Adipocyte (in vitro differentiated cells): ENCODE measurements around the gene CYP2A13.
A peak's percentile ranks its signal among the peaks of the same experiment; 100 is the strongest.
"Not testable (repeated sequence)": the region's sequence is repeated elsewhere in the genome, so short reads cannot be mapped to it uniquely, and the experiment has no call there.

Experiments used
- DNase-seq: peaks from one replicate; pipeline ENCODE4 v3.0.0-alpha.2; 2015; ENCODE audit warnings: low read depth
- H3K27me3 ChIP-seq: replicated peaks from 2 replicates; pipeline ENCODE4 v1.7.0; 2013; ENCODE audit warnings: mild to moderate bottlenecking, low read length, moderate library complexity; ENCODE audit not compliant: control insufficient read depth, insufficient read depth
- H3K36me3 ChIP-seq: 2 replicates; pipeline ENCODE4 v1.7.0; 2013; ENCODE audit warnings: low read length, mild to moderate bottlenecking, moderate library complexity; ENCODE audit not compliant: control insufficient read depth, insufficient read depth, severe bottlenecking
- H3K4me1 ChIP-seq: 2 replicates; pipeline ENCODE4 v1.7.0; 2013; ENCODE audit warnings: mild to moderate bottlenecking, low read length, moderate library complexity; ENCODE audit not compliant: control insufficient read depth, insufficient read depth
- H3K4me3 ChIP-seq: 2 replicates; pipeline ENCODE4 v1.7.0; 2013; ENCODE audit warnings: mild to moderate bottlenecking, low read length, moderate library complexity
- H3K9ac ChIP-seq: 2 replicates; pipeline ENCODE4 v1.7.0; 2013; ENCODE audit warnings: mild to moderate bottlenecking, low read length, moderate library complexity
- H3K9me3 ChIP-seq: 2 replicates; pipeline ENCODE4 v1.7.0; 2013; ENCODE audit warnings: mild to moderate bottlenecking, low read length, moderate library complexity; ENCODE audit not compliant: control insufficient read depth

Gene CYP2A13, protein sequence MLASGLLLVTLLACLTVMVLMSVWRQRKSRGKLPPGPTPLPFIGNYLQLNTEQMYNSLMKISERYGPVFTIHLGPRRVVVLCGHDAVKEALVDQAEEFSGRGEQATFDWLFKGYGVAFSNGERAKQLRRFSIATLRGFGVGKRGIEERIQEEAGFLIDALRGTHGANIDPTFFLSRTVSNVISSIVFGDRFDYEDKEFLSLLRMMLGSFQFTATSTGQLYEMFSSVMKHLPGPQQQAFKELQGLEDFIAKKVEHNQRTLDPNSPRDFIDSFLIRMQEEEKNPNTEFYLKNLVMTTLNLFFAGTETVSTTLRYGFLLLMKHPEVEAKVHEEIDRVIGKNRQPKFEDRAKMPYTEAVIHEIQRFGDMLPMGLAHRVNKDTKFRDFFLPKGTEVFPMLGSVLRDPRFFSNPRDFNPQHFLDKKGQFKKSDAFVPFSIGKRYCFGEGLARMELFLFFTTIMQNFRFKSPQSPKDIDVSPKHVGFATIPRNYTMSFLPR

DNA sequence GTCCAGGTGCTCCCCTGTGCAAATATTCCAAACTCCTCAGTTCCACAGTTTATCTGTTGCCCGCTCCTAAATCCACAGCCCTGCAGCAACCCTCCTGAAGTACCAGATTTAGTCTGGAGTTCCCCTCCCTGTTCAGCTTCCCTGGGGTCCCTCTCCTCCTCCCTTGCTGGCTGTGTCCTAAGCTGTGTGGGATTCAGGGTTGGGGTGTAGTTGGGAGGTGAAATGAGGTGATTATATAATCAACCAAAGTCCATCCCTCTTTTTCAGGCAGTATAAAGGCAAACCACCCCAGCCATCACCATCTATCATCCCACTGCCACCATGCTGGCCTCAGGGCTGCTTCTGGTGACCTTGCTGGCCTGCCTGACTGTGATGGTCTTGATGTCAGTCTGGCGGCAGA, at the start of gene CYP2A13:
TSS of gene CYP2A13 (plus strand) at position 301 of the 400 bp plus-strand sequence. CDS start at position 322, 21 bp downstream.
- Histone ChIP-seq H3K4me3 (no peak within 1 kb of the TSS), H3K27me3 (peaks cover 18% of the 10 kb centered on the region), H3K9me3 (no peaks in the 10 kb centered on the region), H3K9ac (no peak within 1 kb of the TSS), H3K4me1 (no peaks in the 10 kb centered on the region), H3K36me3 (no peaks in the 10 kb centered on the region)
- DNase-seq = no peak

DNA sequence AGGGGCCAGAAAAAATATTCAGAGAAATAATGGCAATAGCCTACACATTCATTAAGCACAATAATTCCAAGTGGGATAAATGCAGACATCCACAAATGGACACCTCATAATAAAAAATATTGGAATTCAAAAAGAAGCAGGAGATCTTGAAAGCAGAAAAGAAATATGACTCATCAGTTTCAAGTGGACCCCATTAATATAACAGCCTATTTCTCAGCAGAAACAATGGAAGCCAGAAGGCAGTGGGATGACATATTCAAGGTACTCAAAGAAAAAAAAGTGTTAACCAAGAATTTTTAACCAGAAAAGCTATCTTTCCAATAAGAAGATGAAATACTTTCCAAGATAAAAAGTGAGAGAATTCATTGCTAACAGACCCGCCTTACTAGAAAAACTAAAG, 48.4 kb upstream of the CYP2A13 start:
- H3K9me3 ChIP-seq = peaks cover 8% of the 10 kb centered on the region
- H3K9ac ChIP-seq = no peak overlapping the region
- no peaks in the 10 kb centered on the region for H3K27me3 ChIP-seq
- no peak overlapping the region for H3K4me3 ChIP-seq
- no peaks in the 10 kb centered on the region for H3K36me3 ChIP-seq
- no peaks in the 10 kb centered on the region for H3K4me1 ChIP-seq
- no peak for DNase-seq

DNA sequence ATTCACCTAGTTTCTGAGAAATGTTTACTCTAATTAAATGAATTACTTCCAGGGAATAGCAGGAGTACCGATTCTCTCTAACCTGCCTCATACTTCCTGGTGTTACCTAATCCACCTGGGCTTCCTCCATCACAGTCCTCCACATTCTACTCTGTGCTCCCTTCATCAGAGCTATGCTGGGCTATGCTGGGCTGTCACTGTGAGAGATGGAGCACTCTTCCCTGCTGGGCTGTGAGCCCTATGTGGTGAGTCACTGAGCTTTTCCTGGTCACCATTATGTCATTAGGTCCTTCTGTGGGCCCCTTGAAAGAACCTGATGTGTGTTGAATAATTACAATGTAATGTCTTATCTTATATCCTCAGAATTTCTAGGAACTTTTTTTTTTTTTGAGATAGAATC, 43.2 kb upstream of the CYP2A13 start:
- not testable (repeated sequence) for DNase-seq, H3K4me1 ChIP-seq, H3K36me3 ChIP-seq

DNA sequence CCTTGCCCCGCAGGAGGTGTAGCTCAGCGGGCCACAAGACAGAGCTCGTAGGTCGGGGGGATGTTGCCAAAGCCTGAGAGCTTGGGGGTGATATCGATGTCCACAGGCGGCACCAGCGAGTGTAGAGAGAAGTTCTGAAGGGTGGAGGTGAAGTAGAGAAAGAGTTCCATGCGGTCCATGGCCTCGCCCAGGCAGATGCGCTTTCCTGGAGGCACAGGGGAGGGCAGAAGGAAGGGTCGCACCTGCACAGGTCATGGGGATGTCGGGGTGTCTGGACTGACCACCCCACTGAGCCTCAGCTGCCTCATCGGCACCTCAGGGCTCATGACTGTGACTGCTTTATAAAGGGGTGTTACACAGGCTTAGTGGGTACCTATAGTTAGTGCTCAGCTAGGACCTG, 37.8 kb upstream of the CYP2A13 start:
- H3K9me3 ChIP-seq = no peaks in the 10 kb centered on the region
- peaks cover 3% of the 10 kb centered on the region for H3K27me3 ChIP-seq
- no peaks in the 10 kb centered on the region for H3K36me3 ChIP-seq
- DNase-seq = no peak
- H3K4me3 ChIP-seq = no peak overlapping the region
- no peaks in the 10 kb centered on the region for H3K4me1 ChIP-seq
- H3K9ac ChIP-seq = no peak overlapping the region

More for the DNA sequence above, 43.2 kb upstream of the CYP2A13 start:
- H3K9me3 ChIP-seq, H3K27me3 ChIP-seq, H3K4me3 ChIP-seq, H3K9ac ChIP-seq: not testable (repeated sequence)

DNA sequence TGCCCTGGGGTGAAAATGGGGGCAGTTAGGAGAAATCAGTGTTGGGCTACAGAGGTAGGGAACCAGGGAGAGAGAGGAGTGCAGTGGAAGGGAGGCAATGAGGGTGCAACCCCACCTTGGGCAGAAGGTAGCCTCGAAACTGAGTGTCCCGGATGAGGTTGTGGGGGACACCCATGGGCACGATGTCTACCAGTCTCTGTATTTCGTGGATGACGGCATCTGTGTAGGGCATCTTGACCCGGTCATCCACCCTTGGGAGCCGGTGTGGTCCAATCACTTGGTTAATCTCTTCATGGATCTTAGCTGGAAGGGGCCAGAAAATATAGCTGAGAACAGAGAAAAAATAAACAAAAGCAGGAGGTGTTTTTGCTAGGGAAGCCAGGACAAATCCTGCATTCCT, 36.1 kb upstream of the CYP2A13 start:
- H3K9ac ChIP-seq, H3K4me1 ChIP-seq, H3K27me3 ChIP-seq, H3K36me3 ChIP-seq, DNase-seq, H3K4me3 ChIP-seq, H3K9me3 ChIP-seq: not testable (repeated sequence)

DNA sequence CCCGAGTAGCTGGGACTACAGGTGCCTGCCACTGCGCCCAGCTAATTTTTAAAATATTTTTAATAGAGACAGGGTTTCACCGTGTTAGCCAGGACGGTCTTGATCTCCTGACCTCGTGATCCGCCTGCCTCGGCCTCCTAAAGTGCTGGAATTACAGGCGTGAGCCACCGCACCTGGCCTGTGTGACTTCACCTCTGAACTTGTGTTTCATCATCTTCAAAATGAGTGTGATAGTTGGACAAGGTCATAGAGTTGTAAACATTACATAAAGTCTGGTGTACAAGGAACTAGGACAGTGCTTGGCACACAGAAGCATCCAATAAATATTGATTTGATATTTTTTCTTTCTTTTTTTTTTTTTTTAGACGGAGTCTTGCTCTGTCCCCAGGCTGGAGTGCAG, 34.9 kb upstream of the CYP2A13 start:
- H3K36me3 ChIP-seq, DNase-seq, H3K4me3 ChIP-seq: not testable (repeated sequence)

DNA sequence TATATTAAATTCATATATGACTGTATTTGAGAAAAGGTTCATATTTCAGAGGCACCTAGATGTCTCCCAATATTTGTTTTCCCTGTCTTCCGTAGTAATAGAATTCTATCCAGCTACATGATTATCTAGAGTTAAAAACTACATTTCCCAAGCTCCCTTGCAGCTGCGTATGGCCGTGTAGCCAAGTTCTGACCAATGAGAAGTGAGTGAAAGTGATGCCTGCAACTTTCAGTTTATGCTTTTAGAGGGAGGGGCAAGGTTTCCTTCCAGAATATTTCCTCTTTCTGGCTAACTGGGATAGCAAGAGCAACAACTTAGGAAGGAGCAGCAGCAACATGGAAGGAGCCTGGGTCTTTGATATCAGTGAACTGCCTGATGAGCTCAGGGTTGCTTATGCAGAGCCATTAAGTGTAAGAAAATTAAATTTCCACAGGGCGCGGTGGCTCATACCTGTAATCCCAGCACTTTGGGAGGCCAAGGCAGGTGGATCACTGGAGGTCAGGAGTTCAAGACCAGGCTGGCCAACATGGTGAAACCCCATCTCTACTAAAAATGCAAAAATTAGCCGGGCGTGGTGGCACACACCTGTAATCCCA, 23.2 kb upstream of the CYP2A13 start:
- no peaks in the 10 kb centered on the region for H3K4me1 ChIP-seq
- no peaks in the 10 kb centered on the region for H3K36me3 ChIP-seq
- H3K27me3 ChIP-seq = peaks cover 16% of the 10 kb centered on the region
- H3K9ac ChIP-seq = no peak overlapping the region
- peak; percentile 5 for DNase-seq
- no peak overlapping the region for H3K4me3 ChIP-seq
- H3K9me3 ChIP-seq = no peaks in the 10 kb centered on the region

More for the DNA sequence above, 34.9 kb upstream of the CYP2A13 start:
- not testable (repeated sequence) for H3K27me3 ChIP-seq, H3K9ac ChIP-seq, H3K9me3 ChIP-seq, H3K4me1 ChIP-seq

DNA sequence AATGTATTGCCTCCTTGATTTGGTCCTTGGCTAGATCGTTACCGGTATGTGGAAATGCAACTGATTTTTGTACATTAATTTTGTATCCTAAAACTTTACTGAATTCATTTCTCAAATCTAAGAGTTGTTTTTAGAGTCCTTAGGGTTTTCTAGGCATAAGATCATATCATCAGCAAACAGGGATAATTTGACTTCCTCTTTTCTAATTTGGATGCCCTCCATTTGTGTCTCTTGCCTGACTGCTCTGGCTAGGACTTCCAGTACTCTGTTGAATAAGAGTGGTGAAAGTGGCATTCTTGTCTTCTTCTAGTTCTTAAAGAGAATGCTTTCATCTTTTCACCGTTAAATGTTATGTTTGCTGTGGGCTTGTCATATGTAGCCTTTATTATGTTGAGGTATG, 12.0 kb upstream of the CYP2A13 start:
- H3K4me1 ChIP-seq = no peaks in the 10 kb centered on the region
- H3K9ac ChIP-seq = no peak overlapping the region
- no peaks in the 10 kb centered on the region for H3K27me3 ChIP-seq
- H3K9me3 ChIP-seq = peaks cover 19% of the 10 kb centered on the region
- no peak for DNase-seq
- H3K4me3 ChIP-seq = no peak overlapping the region
- no peaks in the 10 kb centered on the region for H3K36me3 ChIP-seq

DNA sequence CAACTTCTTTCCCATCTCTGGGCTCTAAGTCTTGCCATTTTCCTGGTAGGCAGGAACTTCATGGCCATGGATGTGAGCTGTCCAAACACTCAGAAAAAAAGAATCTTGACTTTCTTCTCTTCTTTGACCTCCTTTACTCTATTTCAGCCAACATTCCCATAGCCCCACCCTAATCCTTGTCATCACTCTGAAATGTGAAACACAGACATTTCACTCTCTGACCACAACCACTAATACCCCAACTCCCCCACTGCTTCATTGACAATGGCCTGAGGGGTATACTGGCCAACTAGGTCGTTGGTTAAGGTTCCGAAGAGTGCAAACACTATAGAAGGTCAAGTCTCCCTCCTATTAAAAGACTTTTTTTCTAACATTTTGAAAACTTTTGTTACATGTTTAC, 4.7 kb upstream of the CYP2A13 start:
- Histone ChIP-seq H3K36me3 (no peaks in the 10 kb centered on the region), H3K9me3 (peaks cover 16% of the 10 kb centered on the region), H3K4me1 (no peaks in the 10 kb centered on the region), H3K27me3 (peaks cover 8% of the 10 kb centered on the region), H3K9ac (no peak overlapping the region), H3K4me3 (no peak overlapping the region)
- DNase-seq = no peak

DNA sequence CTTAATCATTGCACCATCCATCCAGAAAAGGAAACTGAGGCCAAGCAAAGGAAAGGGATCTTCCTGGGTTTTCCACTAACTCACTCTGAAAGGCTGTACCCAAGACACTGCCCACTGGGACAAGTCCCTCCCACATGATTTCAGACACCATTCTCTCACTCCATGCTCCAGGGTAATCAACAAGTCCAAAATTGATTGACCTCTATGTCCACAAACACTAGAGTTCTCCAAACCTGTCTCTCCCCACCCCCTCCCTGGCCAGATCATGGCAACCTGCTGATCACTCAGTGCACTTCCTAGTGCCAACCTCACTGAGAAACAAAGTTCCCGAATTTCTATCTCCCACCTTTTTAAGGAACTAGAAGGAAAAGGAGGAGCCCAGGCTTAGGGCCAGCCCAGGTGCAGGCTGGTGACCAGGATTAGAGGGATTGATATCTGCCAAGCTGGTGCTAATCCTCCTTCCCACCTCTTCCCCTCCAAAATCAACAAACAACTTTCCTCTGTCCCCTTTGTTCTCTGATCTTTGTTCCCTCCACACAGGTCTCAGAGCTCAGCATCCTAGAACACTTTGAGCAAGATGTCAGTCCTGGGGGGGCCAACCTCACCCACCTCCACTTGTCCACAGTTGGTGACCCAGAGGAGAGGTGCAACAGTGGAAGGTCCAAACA, 2.4 kb upstream of the CYP2A13 start:
- no peaks in the 10 kb centered on the region for H3K36me3 ChIP-seq
- no peak overlapping the region for H3K9ac ChIP-seq
- no peak for DNase-seq
- H3K4me1 ChIP-seq = no peaks in the 10 kb centered on the region
- peaks cover 13% of the 10 kb centered on the region for H3K27me3 ChIP-seq
- no peak overlapping the region for H3K4me3 ChIP-seq
- H3K9me3 ChIP-seq = no peaks in the 10 kb centered on the region

DNA sequence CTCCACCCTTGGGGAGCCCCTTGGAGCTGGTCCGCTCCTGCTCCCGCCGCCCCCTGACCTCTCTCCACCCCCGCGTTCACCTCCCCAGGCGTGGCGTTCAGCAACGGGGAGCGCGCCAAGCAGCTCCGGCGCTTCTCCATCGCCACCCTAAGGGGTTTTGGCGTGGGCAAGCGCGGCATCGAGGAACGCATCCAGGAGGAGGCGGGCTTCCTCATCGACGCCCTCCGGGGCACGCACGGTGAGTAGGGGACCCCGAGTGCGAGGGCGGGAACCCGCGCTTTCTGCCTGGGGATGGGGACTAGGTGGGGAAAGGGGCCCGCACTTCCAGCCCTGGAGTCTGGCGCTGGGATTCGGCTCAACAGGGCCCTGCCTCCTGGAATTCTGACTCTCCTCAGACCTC, 1.7 kb downstream of the CYP2A13 start:
- H3K9ac ChIP-seq = no peak overlapping the region
- no peak for DNase-seq
- H3K9me3 ChIP-seq = no peaks in the 10 kb centered on the region
- H3K27me3 ChIP-seq = peaks cover 21% of the 10 kb centered on the region
- H3K4me1 ChIP-seq = no peaks in the 10 kb centered on the region
- no peaks in the 10 kb centered on the region for H3K36me3 ChIP-seq
- H3K4me3 ChIP-seq = no peak overlapping the region
